Type B pancreatic cell (in vitro differentiated cells): ENCODE results near the gene GREB1L. TPM values are rescaled to one million over a fixed set of nuclear protein-coding genes. Genes with fewer than 3 reads are reported as not detected.

ENCODE experiments used
- DNase-seq: peaks from one replicate; pipeline ENCODE4 v3.0.0; 2021; ENCODE audit warnings: mixed read lengths; ENCODE audit not compliant: unreplicated experiment; ENCODE audit errors: extremely low spot score
- H3K27ac Mint-ChIP-seq: 2 replicates; pipeline ENCODE4 v1.8.0; 2021; ENCODE audit warnings: mild to moderate bottlenecking, mixed read lengths
- H3K27me3 Mint-ChIP-seq: 2 replicates; pipeline ENCODE4 v1.8.0; 2021; ENCODE audit warnings: mixed read lengths
- H3K36me3 Mint-ChIP-seq: 2 replicates; pipeline ENCODE4 v1.8.0; 2021; ENCODE audit warnings: mixed read lengths
- H3K4me1 Mint-ChIP-seq: one replicate; pipeline ENCODE4 v1.8.0; 2021; ENCODE audit warnings: mixed read lengths; ENCODE audit not compliant: unreplicated experiment
- H3K4me3 Mint-ChIP-seq: 2 replicates; pipeline ENCODE4 v1.8.0; 2021; ENCODE audit warnings: mild to moderate bottlenecking, mixed read lengths
- H3K9me3 Mint-ChIP-seq: 2 replicates; pipeline ENCODE4 v1.8.0; 2021; ENCODE audit warnings: mixed read lengths
- total RNA-seq: library from RNA; stranded (reverse); gene quantifications from 2 replicates; pipeline ENCODE4 v1.2.1, GENCODE V29; 2021; ENCODE audit warnings: low replicate concordance
- TF ChIP-seq, protein P1 (sequence below): fragments of 200-600 bp; sonication (generic); conservative IDR thresholded peaks from 2 replicates; pipeline ENCODE4 v1.5.0; 2021; ENCODE audit warnings: antibody characterized with exemption, mild to moderate bottlenecking

Gene GREB1L
- total RNA-seq, 1 donor from 2014 or later = 6.5 TPM

DNA sequence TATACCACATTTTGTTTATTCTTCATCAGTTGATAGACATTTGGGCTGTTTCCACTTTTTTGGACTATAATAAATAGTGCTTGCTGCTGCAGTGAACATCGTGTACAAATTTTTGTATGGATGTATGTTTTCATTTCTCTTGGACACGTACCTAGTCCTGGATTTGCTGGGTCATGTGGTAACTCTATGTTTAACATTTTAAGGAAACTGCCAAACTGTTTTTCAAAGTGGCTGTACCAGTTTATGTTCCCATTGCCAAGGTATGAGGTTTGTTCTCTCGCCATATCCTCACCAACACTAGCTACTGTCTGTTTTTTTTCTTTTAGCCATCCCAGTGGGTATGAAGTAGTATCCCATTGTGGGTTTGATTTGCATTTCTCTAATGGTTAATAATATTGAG lies 42.5 kb downstream of the GREB1L start:
- no peak overlapping the region for H3K4me3 Mint-ChIP-seq
- H3K4me1 Mint-ChIP-seq = peaks cover 4% of the 10 kb centered on the region
- DNase-seq = no peak
- H3K36me3 Mint-ChIP-seq = no peaks in the 10 kb centered on the region
- H3K27me3 Mint-ChIP-seq = no peaks in the 10 kb centered on the region
- H3K27ac Mint-ChIP-seq = no peak overlapping the region
- TF ChIP-seq, protein P1, sequence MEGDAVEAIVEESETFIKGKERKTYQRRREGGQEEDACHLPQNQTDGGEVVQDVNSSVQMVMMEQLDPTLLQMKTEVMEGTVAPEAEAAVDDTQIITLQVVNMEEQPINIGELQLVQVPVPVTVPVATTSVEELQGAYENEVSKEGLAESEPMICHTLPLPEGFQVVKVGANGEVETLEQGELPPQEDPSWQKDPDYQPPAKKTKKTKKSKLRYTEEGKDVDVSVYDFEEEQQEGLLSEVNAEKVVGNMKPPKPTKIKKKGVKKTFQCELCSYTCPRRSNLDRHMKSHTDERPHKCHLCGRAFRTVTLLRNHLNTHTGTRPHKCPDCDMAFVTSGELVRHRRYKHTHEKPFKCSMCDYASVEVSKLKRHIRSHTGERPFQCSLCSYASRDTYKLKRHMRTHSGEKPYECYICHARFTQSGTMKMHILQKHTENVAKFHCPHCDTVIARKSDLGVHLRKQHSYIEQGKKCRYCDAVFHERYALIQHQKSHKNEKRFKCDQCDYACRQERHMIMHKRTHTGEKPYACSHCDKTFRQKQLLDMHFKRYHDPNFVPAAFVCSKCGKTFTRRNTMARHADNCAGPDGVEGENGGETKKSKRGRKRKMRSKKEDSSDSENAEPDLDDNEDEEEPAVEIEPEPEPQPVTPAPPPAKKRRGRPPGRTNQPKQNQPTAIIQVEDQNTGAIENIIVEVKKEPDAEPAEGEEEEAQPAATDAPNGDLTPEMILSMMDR = no peak
- H3K9me3 Mint-ChIP-seq = no peaks in the 10 kb centered on the region

DNA sequence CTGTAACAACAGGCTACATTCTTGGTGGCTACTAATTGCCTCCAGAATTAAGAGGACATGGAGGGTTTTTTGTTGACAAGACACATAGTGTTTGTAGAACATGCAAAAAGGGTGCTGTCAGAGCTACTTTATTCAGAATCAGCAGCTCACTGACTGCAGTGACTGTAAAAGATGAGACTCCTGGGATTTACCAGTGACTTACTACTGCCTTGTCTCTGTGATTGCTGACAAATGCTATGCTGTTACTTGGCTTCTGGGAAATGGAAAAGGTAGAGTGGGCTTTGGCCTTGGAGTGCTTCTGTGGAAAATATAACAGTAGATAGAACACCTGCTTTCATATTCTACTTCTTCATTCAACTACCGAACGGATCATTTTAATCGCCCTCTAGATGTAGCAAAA lies 47.8 kb downstream of the GREB1L start:
- peaks cover 5% of the 10 kb centered on the region for H3K27me3 Mint-ChIP-seq

DNA sequence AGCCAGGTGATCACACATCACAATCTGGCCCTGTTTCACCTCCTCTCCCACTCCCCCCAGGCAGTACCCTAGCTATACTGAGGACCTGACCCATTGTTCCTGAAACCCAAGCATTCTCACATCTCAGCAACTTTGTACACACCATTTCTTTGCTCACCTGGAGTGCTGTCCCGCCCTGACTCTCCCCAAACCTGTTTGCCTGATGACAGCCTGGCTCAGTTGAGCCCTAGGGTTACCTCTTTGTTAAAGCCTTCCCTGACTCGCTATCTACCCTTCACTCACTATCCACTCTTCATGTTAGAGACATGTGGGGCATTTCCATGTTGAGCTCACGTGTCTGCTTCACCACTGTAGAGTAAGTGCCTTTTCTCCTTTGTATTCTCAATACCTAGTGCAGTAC lies 49.1 kb downstream of the GREB1L start:
- H3K4me1 Mint-ChIP-seq = peaks cover 10% of the 10 kb centered on the region
- DNase-seq = no peak
- H3K36me3 Mint-ChIP-seq = no peaks in the 10 kb centered on the region
- H3K27me3 Mint-ChIP-seq = peaks cover 5% of the 10 kb centered on the region
- TF ChIP-seq, protein P1 = no peak
- peak overlapping the region; percentile 74 for H3K27ac Mint-ChIP-seq
- H3K4me3 Mint-ChIP-seq = no peak overlapping the region
- H3K9me3 Mint-ChIP-seq = peaks cover 7% of the 10 kb centered on the region

More for the DNA sequence above, 47.8 kb downstream of the GREB1L start:
- peaks cover 10% of the 10 kb centered on the region for H3K4me1 Mint-ChIP-seq
- peaks cover 7% of the 10 kb centered on the region for H3K9me3 Mint-ChIP-seq
- DNase-seq = no peak
- H3K36me3 Mint-ChIP-seq = no peaks in the 10 kb centered on the region
- TF ChIP-seq, protein P1 = no peak
- H3K27ac Mint-ChIP-seq = no peak overlapping the region
- H3K4me3 Mint-ChIP-seq = no peak overlapping the region

DNA sequence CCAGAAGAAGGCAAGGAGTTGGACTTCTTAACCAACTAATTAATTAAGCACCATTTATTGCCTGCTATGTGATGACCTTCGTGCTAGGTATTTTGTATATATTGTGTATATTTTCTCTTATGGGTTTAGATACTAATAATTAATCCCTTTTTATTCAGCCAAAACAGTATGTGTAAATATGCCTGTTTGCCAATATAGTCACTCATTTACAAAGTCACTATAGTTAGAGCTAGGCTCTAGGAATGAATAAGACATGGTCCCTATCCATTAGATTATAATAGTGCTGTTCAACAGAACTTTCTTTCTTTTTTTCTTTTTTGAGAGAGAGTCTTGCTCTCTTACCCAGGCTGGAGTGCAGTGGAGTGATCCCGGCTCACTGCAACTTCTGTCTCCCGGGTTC lies 51.4 kb downstream of the GREB1L start:
- peaks cover 7% of the 10 kb centered on the region for H3K9me3 Mint-ChIP-seq

DNA sequence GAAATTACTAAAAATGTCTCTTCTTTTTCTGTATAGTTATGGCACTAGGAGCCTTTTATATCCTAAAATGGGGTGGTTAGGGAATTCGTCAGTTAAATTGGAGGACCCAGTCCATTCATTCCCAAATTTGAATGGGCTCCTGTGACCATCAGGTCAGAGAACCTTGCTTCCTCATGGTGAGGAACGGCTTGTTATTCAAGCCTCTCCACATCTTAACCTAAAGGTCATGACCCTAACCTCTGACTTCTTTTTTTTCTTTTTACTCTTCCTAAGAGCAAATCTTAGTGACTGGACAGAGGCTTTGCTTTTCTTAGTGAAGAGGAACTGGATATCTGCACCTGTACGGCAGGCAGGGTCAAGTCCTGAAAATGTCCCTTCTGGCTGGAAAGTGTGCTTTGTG lies 53.1 kb downstream of the GREB1L start:
- H3K4me3 Mint-ChIP-seq = no peak overlapping the region
- peaks cover 21% of the 10 kb centered on the region for H3K4me1 Mint-ChIP-seq
- H3K36me3 Mint-ChIP-seq = no peaks in the 10 kb centered on the region
- TF ChIP-seq, protein P1 = no peak
- DNase-seq = no peak
- H3K27me3 Mint-ChIP-seq = peaks cover 5% of the 10 kb centered on the region
- H3K9me3 Mint-ChIP-seq = peaks cover 7% of the 10 kb centered on the region
- H3K27ac Mint-ChIP-seq = no peak overlapping the region

More for the DNA sequence above, 51.4 kb downstream of the GREB1L start:
- TF ChIP-seq, protein P1 = no peak
- H3K36me3 Mint-ChIP-seq = no peaks in the 10 kb centered on the region
- no peak for DNase-seq
- H3K27me3 Mint-ChIP-seq = peaks cover 5% of the 10 kb centered on the region
- peaks cover 19% of the 10 kb centered on the region for H3K4me1 Mint-ChIP-seq
- H3K27ac Mint-ChIP-seq = no peak overlapping the region
- H3K4me3 Mint-ChIP-seq = no peak overlapping the region

DNA sequence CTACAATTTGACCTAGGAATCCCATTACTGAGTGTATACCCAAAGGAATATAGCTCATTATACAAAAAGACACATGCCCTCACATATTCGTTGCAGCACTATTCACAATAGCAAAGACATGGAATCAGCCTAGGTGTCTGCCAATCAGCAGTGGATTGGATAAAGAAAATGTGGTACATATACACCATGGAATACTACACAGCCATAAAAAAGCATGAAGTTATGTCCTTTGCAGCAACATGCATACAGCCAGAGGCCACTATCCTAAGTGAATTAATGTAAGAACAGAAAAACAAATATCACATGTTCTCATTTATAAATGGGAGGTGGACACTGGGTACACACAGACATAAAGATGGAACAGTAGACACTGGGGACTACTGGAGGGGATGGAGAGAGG lies 54.0 kb downstream of the GREB1L start:
- DNase-seq = no peak
- no peaks in the 10 kb centered on the region for H3K36me3 Mint-ChIP-seq
- H3K4me3 Mint-ChIP-seq = no peak overlapping the region
- TF ChIP-seq, protein P1 = no peak
- H3K4me1 Mint-ChIP-seq = peaks cover 29% of the 10 kb centered on the region
- peaks cover 5% of the 10 kb centered on the region for H3K9me3 Mint-ChIP-seq
- peaks cover 3% of the 10 kb centered on the region for H3K27me3 Mint-ChIP-seq
- no peak overlapping the region for H3K27ac Mint-ChIP-seq
